A549 (cell line): ENCODE data around the gene WEE2. TPM values are rescaled to one million over a fixed set of nuclear protein-coding genes. Genes with fewer than 3 reads are reported as not detected.

Experiments
- ATAC-seq, 2 experiments: fragments of 200-7000 bp in 1 of 2; fragments of >200 bp in 1 of 2; cut with Nextera tagmentation in 1 of 2; cut with Tn5 transposase in 1 of 2; 3 replicates each; pipeline versions ENCODE4 v1.8.0 to v1.9.1; 2018 to 2020; ENCODE audit warnings: mild to moderate bottlenecking in 1 of 2, moderate library complexity in 1 of 2
- CTCF ChIA-PET: fragments of 300-600 bp; sonication (Branson Sonifier 250); formaldehyde crosslinking; extraction: SDS; loops from one replicate; lab custom pipeline; 2021; ENCODE audit warnings: antibody characterized with exemption, inconsistent platforms; lab: Yijun Ruan, JAX
- POLR2A ChIA-PET: fragments of 350-600 bp; formaldehyde crosslinking; extraction: SDS; loops from one replicate; lab custom pipeline; 2021; ENCODE audit warnings: antibody characterized with exemption, inconsistent platforms; lab: Yijun Ruan, JAX
- DNase-seq, 2 experiments: peaks; one replicate each; pipeline versions ENCODE4 v3.0.0 to v3.0.0-alpha.2; 2011 to 2016; ENCODE audit warnings: low read depth in 1 of 2, low spot score in 1 of 2
- FAIRE-seq: peaks from 2 replicates; lab custom pipeline; 2011; peaks lifted over from hg19 to GRCh38; lab: Jason Lieb, UNC
- H3K27ac ChIP-seq, 2 experiments: fragments of >200 bp; sonication (Bioruptor Twin); formaldehyde crosslinking; 3 replicates each; pipeline ENCODE4 v1.5.1; 2016 to 2017
- H3K4me1 ChIP-seq: fragments of >200 bp; sonication (Bioruptor Twin); formaldehyde crosslinking; 3 replicates; pipeline ENCODE4 v1.6.1; 2016
- H3K4me2 ChIP-seq: fragments of >200 bp; sonication (Bioruptor Twin); formaldehyde crosslinking; 3 replicates; pipeline ENCODE4 v1.6.1; 2016
- H3K4me3 ChIP-seq: fragments of >200 bp; sonication (Bioruptor Twin); formaldehyde crosslinking; 3 replicates; pipeline ENCODE4 v1.5.1; 2016
- H3K9me3 ChIP-seq: fragments of >200 bp; sonication (Bioruptor Twin); formaldehyde crosslinking; 3 replicates; pipeline ENCODE4 v1.6.1; 2016
- EHMT2 ChIP-seq: fragments of 200-600 bp; sonication (generic); IDR thresholded peaks from 2 replicates; pipeline ENCODE4 v1.6.1; 2016; ENCODE audit warnings: antibody characterized with exemption, low read depth, mild to moderate bottlenecking, moderate library complexity
- ESRRA ChIP-seq: fragments of 150-350 bp; IDR thresholded peaks from 2 replicates; pipeline ENCODE4 v1.6.1; 2014; ENCODE audit warnings: mild to moderate bottlenecking, low read length, borderline replicate concordance
- FOSL2 ChIP-seq, 2 experiments: fragments of 450-650 bp in 1 of 2; fragments of >200 bp in 1 of 2; sonication (Bioruptor Twin) in 1 of 2; formaldehyde crosslinking; IDR thresholded peaks; 2 replicates each; pipeline versions ENCODE4 v1.5.0 to v1.6.1; 2016 to 2020; ENCODE audit warnings: mild to moderate bottlenecking in 1 of 2, moderate library complexity in 1 of 2
- FOXS1 ChIP-seq: fragments of 250-450 bp; sonication (Bioruptor Pico); IDR thresholded peaks from 2 replicates; pipeline ENCODE4 v1.5.0; 2020; ENCODE audit warnings: mild to moderate bottlenecking, moderate library complexity
- HDAC2 ChIP-seq: fragments of 200-600 bp; sonication (generic); IDR thresholded peaks from 2 replicates; pipeline ENCODE4 v1.6.1; 2016
- HEYL ChIP-seq: fragments of 250-450 bp; sonication (Bioruptor Pico); IDR thresholded peaks from 2 replicates; pipeline ENCODE4 v1.8.0; 2021; ENCODE audit warnings: mild to moderate bottlenecking, moderate library complexity
- HOXB13 ChIP-seq: fragments of 250-450 bp; sonication (Bioruptor Pico); IDR thresholded peaks from 2 replicates; pipeline ENCODE4 v1.5.0; 2020; ENCODE audit warnings: low read depth, mild to moderate bottlenecking, moderate library complexity
- JUN ChIP-seq, 2 experiments: fragments of >200 bp; sonication (Bioruptor Twin); formaldehyde crosslinking; IDR thresholded peaks; 2 replicates in 1 of 2; 3 replicates in 1 of 2; pipeline ENCODE4 v1.6.1; 2016 to 2017
- JUNB ChIP-seq: fragments of >200 bp; sonication (Bioruptor Twin); formaldehyde crosslinking; IDR thresholded peaks from 2 replicates; pipeline ENCODE4 v1.6.1; 2016
- MAZ ChIP-seq: fragments of 150-350 bp; IDR thresholded peaks from 2 replicates; pipeline ENCODE4 v1.6.1; 2014; ENCODE audit warnings: antibody characterized with exemption, low read depth, low read length, borderline replicate concordance
- MYC ChIP-seq: IDR thresholded peaks from 2 replicates; pipeline ENCODE4 v1.6.1; 2012; ENCODE audit warnings: mild to moderate bottlenecking, inconsistent platforms, low read length, improper control_type of control experiment, borderline replicate concordance
- RARB ChIP-seq: fragments of 250-450 bp; sonication (Bioruptor Pico); IDR thresholded peaks from 2 replicates; pipeline ENCODE4 v1.8.0; 2021; ENCODE audit warnings: mild to moderate bottlenecking, moderate library complexity
- RCOR1 ChIP-seq: fragments of 150-350 bp; IDR thresholded peaks from 2 replicates; pipeline ENCODE4 v1.6.1; 2014; ENCODE audit warnings: antibody characterized with exemption, low read length, low read depth
- RNF2 ChIP-seq: fragments of 200-600 bp; sonication (generic); IDR thresholded peaks from 2 replicates; pipeline ENCODE4 v1.6.1; 2016; ENCODE audit warnings: low read depth, mild to moderate bottlenecking, antibody characterized with exemption, moderate library complexity, borderline replicate concordance
- TFCP2L1 ChIP-seq: fragments of 250-450 bp; sonication (Bioruptor Pico); IDR thresholded peaks from 2 replicates; pipeline ENCODE4 v1.5.0; 2021; ENCODE audit warnings: mild to moderate bottlenecking
- TP53 ChIP-seq: fragments of 250-450 bp; sonication (Bioruptor Pico); IDR thresholded peaks from 2 replicates; pipeline ENCODE4 v1.5.0; 2021; ENCODE audit warnings: mild to moderate bottlenecking, moderate library complexity
- ZFP36 ChIP-seq: fragments of 450-650 bp; IDR thresholded peaks from 2 replicates; pipeline ENCODE4 v1.6.1; 2014; ENCODE audit warnings: borderline replicate concordance; ENCODE audit not compliant: partially characterized antibody
- WGBS: methylation state at CpG from one replicate; pipeline ENCODE4 v1.1.6; 2017; ENCODE audit errors: missing lambda C conversion rate; 5-methylcytosine and 5-hydroxymethylcytosine counted together
- polyA plus RNA-seq, 4 experiments: library from polyadenylated mRNA; depleted of rRNA in 3 of 4; stranded (reverse); fragments of >200 nt; fragmentation: RNase III in 1 of 4; extraction: RNeasy Plus Mini Kit Qiagen cat#74134 plus additional on column Dnase treatment in 1 of 4; gene quantifications; 2 replicates in 3 of 4; 3 replicates in 1 of 4; pipeline ENCODE4 v1.2.3, GENCODE V29; 2011 to 2017
- TF ChIP-seq, protein P1 (sequence below): IDR thresholded peaks from 2 replicates; pipeline ENCODE4 v1.6.1; 2012; ENCODE audit warnings: low read depth, borderline replicate concordance
- TF ChIP-seq, protein P2 (sequence below): fragments of >200 bp; sonication (Bioruptor Twin); formaldehyde crosslinking; IDR thresholded peaks from 3 replicates; pipeline ENCODE4 v1.6.1; 2016
- TF ChIP-seq, protein P3 (sequence below): fragments of 250-450 bp; sonication (Bioruptor Pico); IDR thresholded peaks from 2 replicates; pipeline ENCODE4 v1.5.0; 2020; ENCODE audit warnings: low read depth, mild to moderate bottlenecking, moderate library complexity
- TF ChIP-seq, protein P4 (sequence below): fragments of >200 bp; sonication (Bioruptor Twin); formaldehyde crosslinking; IDR thresholded peaks from 2 replicates; pipeline ENCODE4 v1.6.1; 2016
- TF ChIP-seq, protein P5 (sequence below): fragments of 200-600 bp; sonication (generic); IDR thresholded peaks from 2 replicates; pipeline ENCODE4 v1.6.1; 2016; ENCODE audit warnings: antibody characterized with exemption, mild to moderate bottlenecking, moderate library complexity
- TF ChIP-seq, protein P6 (sequence below): fragments of 150-350 bp; IDR thresholded peaks from 2 replicates; pipeline ENCODE4 v1.6.1; 2014; ENCODE audit warnings: low read depth, mild to moderate bottlenecking, low read length

WEE2 gene
- polyA plus RNA-seq, 2 of the 4 experiments (the other 2 are of a cell fraction), result not detected

DNA sequence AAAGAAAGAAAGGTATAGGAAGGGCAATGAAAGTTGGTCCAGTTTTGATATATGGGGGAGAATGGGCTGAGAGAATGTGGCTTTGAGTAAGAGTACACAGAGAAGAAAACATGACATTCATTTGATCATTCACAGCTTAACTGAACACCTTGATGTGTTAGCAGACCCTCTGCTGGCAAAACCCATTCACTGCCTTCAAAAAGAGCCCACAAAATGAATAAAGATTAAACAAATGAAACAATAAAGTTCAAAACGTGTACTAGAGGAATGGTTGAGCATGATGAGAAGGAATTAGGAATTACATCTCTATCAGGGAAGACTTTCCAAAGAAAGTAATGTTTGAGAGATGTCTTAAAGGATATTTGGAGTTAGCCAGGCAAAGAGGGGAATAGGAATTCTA is 2.1 kb downstream of the WEE2 start:
- FAIRE-seq (no peak), ATAC-seq (no peak), DNase-seq (no peak)
- no peak overlapping the region for H3K4me2 ChIP-seq
- POLR2A ChIA-PET, result no interaction called here
- H3K4me3 ChIP-seq, result no peak overlapping the region
- H3K4me1 ChIP-seq, result peaks cover 4% of the 10 kb centered on the region
- 6% methylated on average over 1 of the region's 1 CpG for WGBS
- no peak overlapping the region for H3K27ac ChIP-seq
- no peaks in the 10 kb centered on the region for H3K9me3 ChIP-seq
- TF ChIP-seq, protein P1, sequence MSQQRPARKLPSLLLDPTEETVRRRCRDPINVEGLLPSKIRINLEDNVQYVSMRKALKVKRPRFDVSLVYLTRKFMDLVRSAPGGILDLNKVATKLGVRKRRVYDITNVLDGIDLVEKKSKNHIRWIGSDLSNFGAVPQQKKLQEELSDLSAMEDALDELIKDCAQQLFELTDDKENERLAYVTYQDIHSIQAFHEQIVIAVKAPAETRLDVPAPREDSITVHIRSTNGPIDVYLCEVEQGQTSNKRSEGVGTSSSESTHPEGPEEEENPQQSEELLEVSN, result no peak
- TF ChIP-seq ESRRA (no peak), RNF2 (no peak), JUN (IDR thresholded peaks at IDR 0.05) (no peak), FOXS1 (no peak), ZFP36 (no peak), EHMT2 (no peak), HOXB13 (no peak), FOSL2 (IDR thresholded peaks at IDR 0.05) (no peak), FOSL2 (CRISPR knock-in tag; IDR thresholded peaks at IDR 0.05) (no peak), TFCP2L1 (CRISPR knock-in tag) (no peak), MYC (no peak), TP53 (CRISPR knock-in tag) (no peak)
- TF ChIP-seq, protein P2, sequence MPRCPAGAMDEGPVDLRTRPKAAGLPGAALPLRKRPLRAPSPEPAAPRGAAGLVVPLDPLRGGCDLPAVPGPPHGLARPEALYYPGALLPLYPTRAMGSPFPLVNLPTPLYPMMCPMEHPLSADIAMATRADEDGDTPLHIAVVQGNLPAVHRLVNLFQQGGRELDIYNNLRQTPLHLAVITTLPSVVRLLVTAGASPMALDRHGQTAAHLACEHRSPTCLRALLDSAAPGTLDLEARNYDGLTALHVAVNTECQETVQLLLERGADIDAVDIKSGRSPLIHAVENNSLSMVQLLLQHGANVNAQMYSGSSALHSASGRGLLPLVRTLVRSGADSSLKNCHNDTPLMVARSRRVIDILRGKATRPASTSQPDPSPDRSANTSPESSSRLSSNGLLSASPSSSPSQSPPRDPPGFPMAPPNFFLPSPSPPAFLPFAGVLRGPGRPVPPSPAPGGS, result no peak
- TF ChIP-seq, protein P3, sequence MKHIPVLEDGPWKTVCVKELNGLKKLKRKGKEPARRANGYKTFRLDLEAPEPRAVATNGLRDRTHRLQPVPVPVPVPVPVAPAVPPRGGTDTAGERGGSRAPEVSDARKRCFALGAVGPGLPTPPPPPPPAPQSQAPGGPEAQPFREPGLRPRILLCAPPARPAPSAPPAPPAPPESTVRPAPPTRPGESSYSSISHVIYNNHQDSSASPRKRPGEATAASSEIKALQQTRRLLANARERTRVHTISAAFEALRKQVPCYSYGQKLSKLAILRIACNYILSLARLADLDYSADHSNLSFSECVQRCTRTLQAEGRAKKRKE (CRISPR knock-in tag), result no peak
- TF ChIP-seq, protein P4, sequence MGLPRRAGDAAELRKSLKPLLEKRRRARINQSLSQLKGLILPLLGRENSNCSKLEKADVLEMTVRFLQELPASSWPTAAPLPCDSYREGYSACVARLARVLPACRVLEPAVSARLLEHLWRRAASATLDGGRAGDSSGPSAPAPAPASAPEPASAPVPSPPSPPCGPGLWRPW, result no peak
- TF ChIP-seq, protein P5, sequence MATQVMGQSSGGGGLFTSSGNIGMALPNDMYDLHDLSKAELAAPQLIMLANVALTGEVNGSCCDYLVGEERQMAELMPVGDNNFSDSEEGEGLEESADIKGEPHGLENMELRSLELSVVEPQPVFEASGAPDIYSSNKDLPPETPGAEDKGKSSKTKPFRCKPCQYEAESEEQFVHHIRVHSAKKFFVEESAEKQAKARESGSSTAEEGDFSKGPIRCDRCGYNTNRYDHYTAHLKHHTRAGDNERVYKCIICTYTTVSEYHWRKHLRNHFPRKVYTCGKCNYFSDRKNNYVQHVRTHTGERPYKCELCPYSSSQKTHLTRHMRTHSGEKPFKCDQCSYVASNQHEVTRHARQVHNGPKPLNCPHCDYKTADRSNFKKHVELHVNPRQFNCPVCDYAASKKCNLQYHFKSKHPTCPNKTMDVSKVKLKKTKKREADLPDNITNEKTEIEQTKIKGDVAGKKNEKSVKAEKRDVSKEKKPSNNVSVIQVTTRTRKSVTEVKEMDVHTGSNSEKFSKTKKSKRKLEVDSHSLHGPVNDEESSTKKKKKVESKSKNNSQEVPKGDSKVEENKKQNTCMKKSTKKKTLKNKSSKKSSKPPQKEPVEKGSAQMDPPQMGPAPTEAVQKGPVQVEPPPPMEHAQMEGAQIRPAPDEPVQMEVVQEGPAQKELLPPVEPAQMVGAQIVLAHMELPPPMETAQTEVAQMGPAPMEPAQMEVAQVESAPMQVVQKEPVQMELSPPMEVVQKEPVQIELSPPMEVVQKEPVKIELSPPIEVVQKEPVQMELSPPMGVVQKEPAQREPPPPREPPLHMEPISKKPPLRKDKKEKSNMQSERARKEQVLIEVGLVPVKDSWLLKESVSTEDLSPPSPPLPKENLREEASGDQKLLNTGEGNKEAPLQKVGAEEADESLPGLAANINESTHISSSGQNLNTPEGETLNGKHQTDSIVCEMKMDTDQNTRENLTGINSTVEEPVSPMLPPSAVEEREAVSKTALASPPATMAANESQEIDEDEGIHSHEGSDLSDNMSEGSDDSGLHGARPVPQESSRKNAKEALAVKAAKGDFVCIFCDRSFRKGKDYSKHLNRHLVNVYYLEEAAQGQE, result no peak
- CTCF ChIA-PET, result no interaction called here

DNA sequence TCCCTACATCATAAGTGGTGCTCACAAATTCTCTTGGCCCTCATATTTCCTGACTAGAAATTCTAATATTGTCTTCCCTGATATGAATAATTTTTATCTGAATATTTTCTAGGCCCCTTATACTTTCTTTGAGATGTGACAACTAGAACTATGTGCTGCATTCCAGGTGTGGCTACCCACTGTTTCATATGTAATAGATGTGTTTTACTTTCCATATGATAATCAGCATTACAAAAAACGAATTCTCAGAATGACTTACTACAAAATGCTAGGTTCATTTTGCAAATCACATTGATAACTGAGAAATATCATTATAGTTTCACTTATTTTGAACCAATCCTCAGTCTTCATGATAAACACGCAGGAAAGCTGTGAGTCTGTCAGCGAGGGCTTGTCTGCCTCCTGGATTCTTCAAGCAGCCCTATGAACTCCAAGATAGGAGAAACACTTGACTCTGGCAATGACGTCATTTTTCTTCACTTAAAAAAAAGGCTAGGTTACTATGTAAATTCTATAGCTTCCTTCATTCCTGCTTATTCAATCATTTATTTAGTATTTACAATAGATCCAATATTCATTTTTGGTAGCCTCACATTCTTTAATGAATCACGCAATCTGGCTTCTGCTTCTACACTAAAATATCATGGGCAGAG is 4.6 kb downstream of the WEE2 start:
- no peak for TF ChIP-seq MAZ
- TF ChIP-seq RARB (CRISPR knock-in tag), result no peak
- no peak for TF ChIP-seq HDAC2
- TF ChIP-seq, protein P2, result no peak
- no peak for TF ChIP-seq JUN (IDR thresholded peaks at IDR 0.05)
- no peak for TF ChIP-seq JUNB
- no peak for TF ChIP-seq ZFP36
- no peak for TF ChIP-seq HEYL (CRISPR knock-in tag)
- TF ChIP-seq, protein P1, result no peak
- no peak for TF ChIP-seq RCOR1
- TF ChIP-seq, protein P6, sequence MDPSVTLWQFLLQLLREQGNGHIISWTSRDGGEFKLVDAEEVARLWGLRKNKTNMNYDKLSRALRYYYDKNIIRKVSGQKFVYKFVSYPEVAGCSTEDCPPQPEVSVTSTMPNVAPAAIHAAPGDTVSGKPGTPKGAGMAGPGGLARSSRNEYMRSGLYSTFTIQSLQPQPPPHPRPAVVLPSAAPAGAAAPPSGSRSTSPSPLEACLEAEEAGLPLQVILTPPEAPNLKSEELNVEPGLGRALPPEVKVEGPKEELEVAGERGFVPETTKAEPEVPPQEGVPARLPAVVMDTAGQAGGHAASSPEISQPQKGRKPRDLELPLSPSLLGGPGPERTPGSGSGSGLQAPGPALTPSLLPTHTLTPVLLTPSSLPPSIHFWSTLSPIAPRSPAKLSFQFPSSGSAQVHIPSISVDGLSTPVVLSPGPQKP, result no peak
- POLR2A ChIA-PET, result no interaction called here
- WGBS, result 54% methylated on average over 5 of the region's 5 CpGs
- Histone ChIP-seq H3K4me2 (no peak overlapping the region), H3K4me3 (no peak overlapping the region), H3K27ac (no peak overlapping the region), H3K9me3 (no peaks in the 10 kb centered on the region), H3K4me1 (no peaks in the 10 kb centered on the region)
- no peak for DNase-seq
- CTCF ChIA-PET, result no interaction called here
- no peak for FAIRE-seq
- ATAC-seq, result no peak
